H1 (cell line): Measurements from ENCODE around the gene VOPP1. TPM values are rescaled to one million over a fixed set of nuclear protein-coding genes. Genes with fewer than 3 reads are reported as not detected.

ENCODE experiments used
- CTCF ChIA-PET: fragments of 300-600 bp; sonication (Branson Sonifier 250); formaldehyde crosslinking; loops from one replicate; lab custom pipeline; 2021; ENCODE audit not compliant: partially characterized antibody; lab: Charles Lee
- POLR2A ChIA-PET: fragments of 300-600 bp; sonication (Branson Sonifier 250); formaldehyde crosslinking; loops from one replicate; lab custom pipeline; 2021; ENCODE audit warnings: inconsistent platforms; ENCODE audit not compliant: partially characterized antibody; lab: Charles Lee
- DNase-seq, 2 experiments: peaks; one replicate each; pipeline versions ENCODE4 v3.0.0 to v3.0.0-alpha.2; 2010 to 2022; ENCODE audit warnings: low spot score in 2 of 2, low read depth in 1 of 2, mixed read lengths in 1 of 2
- FAIRE-seq: peaks from 2 replicates; lab custom pipeline; 2011; peaks lifted over from hg19 to GRCh38; lab: Jason Lieb, UNC
- H2AFZ ChIP-seq: 2 replicates; pipeline ENCODE4 v1.8.1; 2012; ENCODE audit warnings: low read length, inconsistent platforms
- H2AK5ac ChIP-seq: 2 replicates; pipeline ENCODE4 v1.6.1; 2013; ENCODE audit warnings: low read depth, low read length
- H2BK120ac ChIP-seq: replicated peaks from 2 replicates; pipeline ENCODE3; 2013; ENCODE audit warnings: low read depth, low read length, inconsistent platforms
- H2BK12ac ChIP-seq: 2 replicates; pipeline ENCODE4 v1.6.1; 2013; ENCODE audit warnings: low read depth, low read length
- H2BK15ac ChIP-seq: 2 replicates; pipeline ENCODE4 v1.6.1; 2013; ENCODE audit warnings: low read length
- H2BK20ac ChIP-seq: 2 replicates; pipeline ENCODE4 v1.6.1; 2013; ENCODE audit warnings: low read length
- H2BK5ac ChIP-seq: 2 replicates; pipeline ENCODE4 v1.6.1; 2013; ENCODE audit warnings: low read depth, low read length
- H3K14ac ChIP-seq: 2 replicates; pipeline ENCODE4 v1.6.1; 2013; ENCODE audit warnings: inconsistent platforms; ENCODE audit not compliant: insufficient read length
- H3K18ac ChIP-seq: 2 replicates; pipeline ENCODE4 v1.6.1; 2013; ENCODE audit warnings: low read length; ENCODE audit errors: extremely low read depth
- H3K23ac ChIP-seq: 2 replicates; pipeline ENCODE4 v1.6.1; 2013; ENCODE audit warnings: inconsistent platforms; ENCODE audit not compliant: insufficient read length
- H3K23me2 ChIP-seq: 2 replicates; pipeline ENCODE4 v1.6.1; 2013; ENCODE audit warnings: low read depth, low read length
- H3K27ac ChIP-seq: 2 replicates; pipeline ENCODE4 v1.6.1; 2011; ENCODE audit warnings: low read depth, low read length, inconsistent platforms
- H3K27me3 ChIP-seq, 4 experiments: replicated peaks in 1 of 4; 1 replicate in 1 of 4; 2 replicates in 3 of 4; pipeline versions ENCODE4 v1.6.1 to v1.8.1; 2011 to 2013; ENCODE audit warnings: low read length in 3 of 4, mild to moderate bottlenecking in 3 of 4, inconsistent platforms in 2 of 4, mixed read lengths in 2 of 4, moderate library complexity in 1 of 4; ENCODE audit not compliant: control insufficient read depth in 3 of 4, insufficient read depth in 3 of 4; ENCODE audit errors: extremely low read depth in 1 of 4
- H3K36me3 ChIP-seq, 4 experiments: 2 replicates each; pipeline versions ENCODE4 v1.6.1 to v1.8.1; 2011 to 2013; ENCODE audit warnings: mild to moderate bottlenecking in 4 of 4, low read length in 3 of 4, moderate library complexity in 2 of 4, control low read depth in 1 of 4, inconsistent platforms in 1 of 4; ENCODE audit not compliant: insufficient read depth in 4 of 4, control insufficient read depth in 2 of 4
- H3K4ac ChIP-seq: replicated peaks from 2 replicates; pipeline ENCODE3; 2013; ENCODE audit warnings: low read length, low read depth, mixed read lengths, inconsistent platforms; ENCODE audit not compliant: insufficient read length
- H3K4me1 ChIP-seq, 4 experiments: replicated peaks in 1 of 4; 1 replicate in 1 of 4; 2 replicates in 3 of 4; pipeline versions ENCODE4 v1.6.1 to v1.8.1; 2011 to 2013; ENCODE audit warnings: low read length in 3 of 4, inconsistent platforms in 2 of 4, mixed read lengths in 1 of 4; ENCODE audit not compliant: insufficient read depth in 4 of 4, control insufficient read depth in 3 of 4
- H3K4me2 ChIP-seq, 2 experiments: 2 replicates each; pipeline versions ENCODE4 v1.6.1 to v1.8.1; 2011 to 2013; ENCODE audit warnings: low read depth in 2 of 2, low read length in 2 of 2, control low read depth in 1 of 2, inconsistent platforms in 1 of 2, mild to moderate bottlenecking in 1 of 2; ENCODE audit not compliant: insufficient read depth in 1 of 2
- H3K4me3 ChIP-seq, 4 experiments: fragments of 200-600, 300-600 bp in 1 of 4; sonication (generic), shearing (Covaris generic), sonication (Bioruptor Twin) in 1 of 4; 2 replicates each; pipeline versions ENCODE4 v1.5.1 to v1.8.1; 2011 to 2016; ENCODE audit warnings: low read length in 4 of 4, low read depth in 3 of 4, control low read depth in 2 of 4, inconsistent platforms in 2 of 4, mild to moderate bottlenecking in 2 of 4, mixed read lengths in 1 of 4, moderate library complexity in 1 of 4; ENCODE audit not compliant: insufficient read depth in 2 of 4; ENCODE audit errors: extremely low read depth in 1 of 4
- H3K56ac ChIP-seq: replicated peaks from 2 replicates; pipeline ENCODE3; 2013; ENCODE audit warnings: low read depth, mild to moderate bottlenecking, mixed read lengths, low read length, inconsistent platforms; ENCODE audit not compliant: insufficient read length
- H3K79me1 ChIP-seq: 2 replicates; pipeline ENCODE4 v1.6.1; 2013; ENCODE audit warnings: low read depth, low read length, control low read depth
- H3K79me2 ChIP-seq, 2 experiments: 2 replicates each; pipeline versions ENCODE4 v1.6.1 to v1.8.1; 2012 to 2013; ENCODE audit warnings: low read length in 2 of 2, mild to moderate bottlenecking in 2 of 2, inconsistent platforms in 1 of 2; ENCODE audit not compliant: insufficient read depth in 2 of 2, control insufficient read depth in 1 of 2
- H3K9ac ChIP-seq, 4 experiments: replicated peaks in 1 of 4; 1 replicate in 1 of 4; 2 replicates in 3 of 4; pipeline versions ENCODE4 v1.6.1 to v1.8.1; 2011 to 2013; ENCODE audit warnings: low read depth in 3 of 4, low read length in 3 of 4, control low read depth in 2 of 4, mild to moderate bottlenecking in 2 of 4, moderate library complexity in 2 of 4, inconsistent platforms in 1 of 4; ENCODE audit errors: extremely low read depth in 1 of 4
- H3K9me3 ChIP-seq, 2 experiments: 2 replicates each; pipeline versions ENCODE4 v1.6.1 to v1.8.1; 2012 to 2013; ENCODE audit warnings: mild to moderate bottlenecking in 2 of 2, moderate library complexity in 2 of 2, control low read depth in 1 of 2, inconsistent platforms in 1 of 2, low read depth in 1 of 2, low read length in 1 of 2, mixed read lengths in 1 of 2; ENCODE audit not compliant: insufficient read depth in 2 of 2
- H4K20me1 ChIP-seq, 2 experiments: replicated peaks in 1 of 2; 2 replicates each; pipeline versions ENCODE3 to v1.8.1; 2011 to 2013; ENCODE audit warnings: inconsistent platforms in 2 of 2, low read length in 2 of 2, mild to moderate bottlenecking in 1 of 2; ENCODE audit not compliant: insufficient read depth in 2 of 2, control insufficient read depth in 1 of 2
- H4K5ac ChIP-seq: 2 replicates; pipeline ENCODE4 v1.6.1; 2013; ENCODE audit warnings: low read length, low read depth, mixed read lengths, inconsistent platforms; ENCODE audit not compliant: insufficient read length
- H4K8ac ChIP-seq: 2 replicates; pipeline ENCODE4 v1.8.0; 2013; ENCODE audit warnings: mild to moderate bottlenecking, moderate library complexity, low read length, inconsistent platforms; ENCODE audit not compliant: insufficient read depth; ENCODE audit errors: extremely low read depth
- H4K91ac ChIP-seq: replicated peaks from 2 replicates; pipeline ENCODE3; 2013; ENCODE audit warnings: low read length, mixed read lengths, inconsistent platforms; ENCODE audit not compliant: insufficient read length
- EP300 ChIP-seq, 2 experiments: IDR thresholded peaks; 1 replicate in 1 of 2; 2 replicates in 1 of 2; pipeline ENCODE4 v1.6.1; 2011 to 2012; ENCODE audit warnings: low read depth in 2 of 2, low read length in 2 of 2, mild to moderate bottlenecking in 2 of 2, borderline replicate concordance in 1 of 2, inconsistent platforms in 1 of 2, moderate library complexity in 1 of 2
- RBBP5 ChIP-seq: IDR thresholded peaks from 2 replicates; pipeline ENCODE4 v1.7.1; 2012; ENCODE audit warnings: low read depth, mild to moderate bottlenecking, inconsistent platforms, low read length, moderate library complexity, borderline replicate concordance
- WGBS, 2 experiments: shearing (Covaris generic) in 1 of 2; methylation state at CpG; one replicate each; pipeline versions ENCODE4 v1.1.6 to v1.1.7; 2013 to 2015; ENCODE audit warnings: low lambda C conversion rate in 2 of 2, mixed read lengths in 2 of 2, inconsistent platforms in 1 of 2, low coverage in 1 of 2, missing lambda C conversion rate in 1 of 2; ENCODE audit not compliant: insufficient replicate concordance in 2 of 2, insufficient coverage in 1 of 2, insufficient read length in 1 of 2; ENCODE audit errors: extremely low coverage in 1 of 2, missing lambda C conversion rate in 1 of 2; 5-methylcytosine and 5-hydroxymethylcytosine counted together
- polyA plus RNA-seq, 7 experiments: library from polyadenylated mRNA; depleted of rRNA in 3 of 7; stranded (reverse) in 5 of 7; unstranded in 2 of 7; fragments of >200 nt in 5 of 7; fragments of 200-250 nt in 2 of 7; gene quantifications; 1 replicate in 5 of 7; 2 replicates in 1 of 7; 4 replicates in 1 of 7; pipeline versions ENCODE4 v1.2.1 to v1.2.3, GENCODE V29; 2011 to 2013; ENCODE audit warnings: missing spikeins in 2 of 7, mixed read lengths in 2 of 7
- total RNA-seq: library from RNA; stranded (reverse); fragmentation: NEBNext Ultra II Directional; extraction: Animal tissue kit (Norgen Biotek cat#: 25700); gene quantifications from 2 replicates; pipeline ENCODE4 v1.2.1, GENCODE V29; 2021

The VOPP1 gene
- total and polyA plus RNA-seq, 2 of the 8 experiments (the other 6 are each of a cell fraction or from before 2014, with no cell fraction given): 44.7 to 83.0 TPM

- H3K27me3 ChIP-seq: peaks cover 0 to 5% (median 0%) of the 10 kb centered on the region in 4 experiments; a peak in 2 of 7 replicates
- H2BK120ac ChIP-seq: no peak overlapping the region
- no peaks in the 10 kb centered on the region for H4K20me1 ChIP-seq
- peak in 1 of 2 experiments; percentile 79 for DNase-seq
- H3K18ac ChIP-seq: peak overlapping the region; percentile 73; the same call in 1 of the 2 replicates
- H2AFZ ChIP-seq: no peak overlapping the region; the same call in 1 of the 2 replicates
- peak overlapping the region; percentile 18 for H4K5ac ChIP-seq
- no peak overlapping the region for H3K14ac ChIP-seq
- 0 out of 2 replicates have a peak overlapping the region, but pooled peaks have one; percentile 50 for H2BK12ac ChIP-seq
- FAIRE-seq: no peak
- no peak overlapping the region for H3K4ac ChIP-seq
- H3K23ac ChIP-seq: no peak overlapping the region
- H4K91ac ChIP-seq: peak overlapping the region; percentile 31
- H3K23me2 ChIP-seq: peaks cover 12% of the 10 kb centered on the region
- no peak overlapping the region for H2BK15ac ChIP-seq
- H3K56ac ChIP-seq: peak overlapping the region; percentile 44
- H2AK5ac ChIP-seq: no peak overlapping the region
- ChIA-PET POLR2A (interaction anchor here (0.8 to 1.6 kb wide), 7 partner anchors 9 to 37 kb away, joined by 3 to 5 read pairs (median 4); no protein-coding TSS in a partner anchor), CTCF (no interaction called here)
- H3K4me3 ChIP-seq: peak overlapping the region; percentile 62 to 85 (median 75)
- H3K79me2 ChIP-seq: peaks cover 2 to 46% of the 10 kb centered on the region in 2 experiments
- H3K9me3 ChIP-seq: no peaks in the 10 kb centered on the region
- peak overlapping the region; percentile 80; the same call in 1 of the 2 replicates for H2BK5ac ChIP-seq
- H3K36me3 ChIP-seq: no peaks in the 10 kb centered on the region
- no peaks in the 10 kb centered on the region for H3K79me1 ChIP-seq
- peak overlapping the region; percentile 64 to 82 for H3K4me2 ChIP-seq
- H4K8ac ChIP-seq: peak overlapping the region; percentile 73
- peaks cover 2 to 32% (median 24%) of the 10 kb centered on the region in 4 experiments; a peak in 5 of 7 replicates for H3K4me1 ChIP-seq
- 1% methylated on average over 49 of the region's 97 CpGs; no CpG with 5 or more reads in 1 of the 2 experiments for WGBS, 2 experiments
- peak overlapping the region; percentile 49 to 87 (median 77) for H3K9ac ChIP-seq
- H2BK20ac ChIP-seq: no peak overlapping the region
- peak overlapping the region; percentile 75 for H3K27ac ChIP-seq
- TF ChIP-seq EP300 (IDR thresholded peaks at IDR 0.05; ENCODE audit: borderline replicate concordance in 1 of 2, low read depth in 2 of 2, low read length in 2 of 2) (no peak), RBBP5 (peak; percentile 86; the same call in 1 of the 2 replicates)
Observed at GRCh38 chr7:55571511-55572377, 558 bp downstream of the VOPP1 start.
